H9 (cell line): ENCODE results near the gene BMPR1A. TPM values are rescaled to one million over a fixed set of nuclear protein-coding genes. Genes with fewer than 3 reads are reported as not detected.

Experiments
- DNase-seq: peaks from one replicate; pipeline ENCODE4 v3.0.0-alpha.2; 2017
- H2AFZ ChIP-seq: one replicate; pipeline ENCODE4 v1.6.1; 2013; ENCODE audit warnings: mild to moderate bottlenecking, low read length, control low read depth, moderate library complexity
- H2AK5ac ChIP-seq: 2 replicates; pipeline ENCODE4 v1.6.1; 2013; ENCODE audit warnings: low read length, control low read depth, mixed read lengths; ENCODE audit not compliant: insufficient read length
- H2BK120ac ChIP-seq: one replicate; pipeline ENCODE4 v1.6.1; 2013; ENCODE audit warnings: low read depth, mild to moderate bottlenecking, low read length, control low read depth, inconsistent platforms; ENCODE audit not compliant: poor library complexity, severe bottlenecking
- H2BK12ac ChIP-seq: 2 replicates; pipeline ENCODE4 v1.6.1; 2013; ENCODE audit warnings: low read length, control low read depth, mixed read lengths, low read depth; ENCODE audit not compliant: insufficient read length
- H2BK15ac ChIP-seq: 2 replicates; pipeline ENCODE4 v1.6.1; 2013; ENCODE audit warnings: low read depth, low read length, control low read depth
- H2BK20ac ChIP-seq: one replicate; pipeline ENCODE4 v1.6.1; 2013; ENCODE audit warnings: low read depth, mild to moderate bottlenecking, low read length, control low read depth, inconsistent platforms; ENCODE audit not compliant: poor library complexity, severe bottlenecking
- H2BK5ac ChIP-seq: 2 replicates; pipeline ENCODE4 v1.6.1; 2013; ENCODE audit warnings: low read length, control low read depth, mixed read lengths; ENCODE audit not compliant: insufficient read length
- H3K14ac ChIP-seq: 2 replicates; pipeline ENCODE4 v1.6.1; 2013; ENCODE audit warnings: low read length, control low read depth; ENCODE audit not compliant: insufficient read depth
- H3K18ac ChIP-seq: 2 replicates; pipeline ENCODE4 v1.6.1; 2013; ENCODE audit warnings: low read depth, mild to moderate bottlenecking, mixed read lengths, low read length, control low read depth; ENCODE audit not compliant: insufficient read length
- H3K23ac ChIP-seq: 2 replicates; pipeline ENCODE4 v1.6.1; 2013; ENCODE audit warnings: low read length, control low read depth, mixed read lengths, low read depth; ENCODE audit not compliant: insufficient read length
- H3K23me2 ChIP-seq: 2 replicates; pipeline ENCODE4 v1.6.1; 2013; ENCODE audit warnings: low read depth, mild to moderate bottlenecking, mixed read lengths, low read length, control low read depth; ENCODE audit not compliant: insufficient read length, poor library complexity, severe bottlenecking
- H3K27ac ChIP-seq: 2 replicates; pipeline ENCODE4 v1.5.1; 2013; ENCODE audit warnings: low read length, control low read depth, mixed read lengths, low read depth; ENCODE audit not compliant: insufficient read length
- H3K27me3 ChIP-seq: 2 replicates; pipeline ENCODE4 v1.6.1; 2013; ENCODE audit warnings: low read length, control low read depth, inconsistent platforms; ENCODE audit not compliant: insufficient read depth
- H3K4ac ChIP-seq: 2 replicates; pipeline ENCODE4 v1.6.1; 2013; ENCODE audit warnings: low read depth, mild to moderate bottlenecking, control low read depth, inconsistent platforms, low read length, moderate library complexity
- H3K4me1 ChIP-seq: 2 replicates; pipeline ENCODE4 v1.6.1; 2013; ENCODE audit warnings: low read length, control low read depth, inconsistent platforms; ENCODE audit not compliant: insufficient read depth
- H3K4me2 ChIP-seq: 2 replicates; pipeline ENCODE4 v1.6.1; 2013; ENCODE audit warnings: low read length, control low read depth, mixed read lengths; ENCODE audit not compliant: insufficient read length, insufficient read depth
- H3K56ac ChIP-seq: 2 replicates; pipeline ENCODE4 v1.6.1; 2013; ENCODE audit warnings: low read depth, mild to moderate bottlenecking, mixed read lengths, low read length, control low read depth; ENCODE audit not compliant: insufficient read length
- H3K79me1 ChIP-seq: 2 replicates; pipeline ENCODE4 v1.6.1; 2013; ENCODE audit warnings: low read depth, mild to moderate bottlenecking, moderate library complexity, low read length, control low read depth, inconsistent platforms; ENCODE audit not compliant: insufficient read depth, poor library complexity, severe bottlenecking
- H3K79me2 ChIP-seq: 2 replicates; pipeline ENCODE4 v1.6.1; 2013; ENCODE audit warnings: low read length, control low read depth, inconsistent platforms; ENCODE audit not compliant: insufficient read depth
- H3K9ac ChIP-seq: 2 replicates; pipeline ENCODE4 v1.6.1; 2013; ENCODE audit warnings: low read length, control low read depth, mixed read lengths; ENCODE audit not compliant: insufficient read length; ENCODE audit errors: extremely low read depth
- H3K9me3 ChIP-seq: one replicate; pipeline ENCODE4 v1.6.1; 2013; ENCODE audit warnings: low read depth, low read length, inconsistent platforms; ENCODE audit not compliant: control insufficient read depth
- H3T11ph ChIP-seq: one replicate; pipeline ENCODE4 v1.6.1; 2013; ENCODE audit warnings: mild to moderate bottlenecking, low read length, control low read depth, inconsistent platforms
- H4K20me1 ChIP-seq: one replicate; pipeline ENCODE4 v1.6.1; 2013; ENCODE audit not compliant: control insufficient read depth, insufficient read length, insufficient read depth
- H4K5ac ChIP-seq: 2 replicates; pipeline ENCODE4 v1.6.1; 2013; ENCODE audit warnings: low read depth, mild to moderate bottlenecking, mixed read lengths, low read length, control low read depth; ENCODE audit not compliant: insufficient read length
- H4K8ac ChIP-seq: replicated peaks from 2 replicates; pipeline ENCODE4 v1.6.1; 2013; ENCODE audit warnings: low read length, control low read depth, mixed read lengths, low read depth; ENCODE audit not compliant: insufficient read length
- H4K91ac ChIP-seq: 2 replicates; pipeline ENCODE4 v1.6.1; 2013; ENCODE audit warnings: low read depth, mild to moderate bottlenecking, moderate library complexity, mixed read lengths, low read length, control low read depth; ENCODE audit not compliant: insufficient read length
- H3K27ac Mint-ChIP-seq, 3 experiments: 2 replicates in 2 of 3; 3 replicates in 1 of 3; pipeline ENCODE4 v1.8.0; 2020 to 2021; ENCODE audit warnings: mixed read lengths in 3 of 3, mild to moderate bottlenecking in 1 of 3, moderate library complexity in 1 of 3
- H3K27me3 Mint-ChIP-seq: 2 replicates; pipeline ENCODE4 v1.8.0; 2021; ENCODE audit warnings: low read depth, mild to moderate bottlenecking, moderate library complexity, mixed read lengths
- H3K36me3 Mint-ChIP-seq, 3 experiments: 2 replicates in 2 of 3; 3 replicates in 1 of 3; pipeline ENCODE4 v1.8.0; 2020 to 2021; ENCODE audit warnings: low read depth in 3 of 3, mixed read lengths in 3 of 3; ENCODE audit not compliant: insufficient read depth in 1 of 3
- H3K4me1 Mint-ChIP-seq, 2 experiments: 2 replicates each; pipeline ENCODE4 v1.8.0; 2020; ENCODE audit warnings: mixed read lengths in 2 of 2
- H3K4me3 Mint-ChIP-seq, 2 experiments: 2 replicates in 1 of 2; 3 replicates in 1 of 2; pipeline ENCODE4 v1.8.0; 2020 to 2021; ENCODE audit warnings: mild to moderate bottlenecking in 2 of 2, mixed read lengths in 2 of 2, moderate library complexity in 1 of 2
- H3K9me3 Mint-ChIP-seq, 2 experiments: 2 replicates in 1 of 2; 3 replicates in 1 of 2; pipeline ENCODE4 v1.8.0; 2020; ENCODE audit warnings: mild to moderate bottlenecking in 2 of 2, mixed read lengths in 2 of 2, moderate library complexity in 1 of 2
- CTCF ChIP-seq: fragments of 200-600 bp; sonication (generic); conservative IDR thresholded peaks from 3 replicates; pipeline ENCODE4 v1.8.0; 2021; ENCODE audit warnings: antibody characterized with exemption, mild to moderate bottlenecking
- whole genome bisulfite sequencing: extraction: QIAGEN DNeasy Blood & Tissue Kit; methylation state at CpG from one replicate; pipeline ENCODE4 v1.1.7; 2013; ENCODE audit warnings: missing lambda C conversion rate, low lambda C conversion rate, mixed read lengths; ENCODE audit not compliant: insufficient read length; ENCODE audit errors: extremely low coverage; 5-methylcytosine and 5-hydroxymethylcytosine counted together
- total RNA-seq: library from RNA; stranded (reverse); gene quantifications from 2 replicates; pipeline ENCODE4 v1.2.1, GENCODE V29; 2021

The BMPR1A gene
- total RNA-seq, 1 experiment from 2014 or later = 138 TPM

GRCh38 chr10:86959737-86960002 is 203.3 kb downstream of the BMPR1A start:
- Histone ChIP-seq H3K56ac (no peak overlapping the region), H4K91ac (no peak overlapping the region), H2BK5ac (no peak overlapping the region), H3K23me2 (no peaks in the 10 kb centered on the region), H3K27ac (no peak overlapping the region), H4K20me1 (no peaks in the 10 kb centered on the region), H3K14ac (no peak overlapping the region), H2BK15ac (0 out of 2 replicates have a peak overlapping the region, but pooled peaks have one; percentile 56), H4K8ac (no peak overlapping the region), H3K23ac (no peak overlapping the region), H3K9me3 (no peaks in the 10 kb centered on the region), H3K4me1 (peaks cover 7% of the 10 kb centered on the region; the same call in 1 of the 2 replicates), H3K79me2 (no peaks in the 10 kb centered on the region), H2BK120ac (no peak overlapping the region), H4K5ac (no peak overlapping the region), H3K27me3 (no peaks in the 10 kb centered on the region), H3K4ac (no peak overlapping the region), H3K79me1 (no peaks in the 10 kb centered on the region), H2BK12ac (no peak overlapping the region), H2AFZ (no peak overlapping the region), H2AK5ac (no peak overlapping the region), H3K4me2 (no peak overlapping the region), H3T11ph (no peak overlapping the region), H3K9ac (no peak overlapping the region), H3K18ac (no peak overlapping the region), H2BK20ac (no peak overlapping the region)
- no CpG with 5 or more reads among the region's 2 CpGs for WGBS
- H3K4me1 Mint-ChIP-seq = peaks cover 35 to 41% of the 10 kb centered on the region in 2 experiments
- no peaks in the 10 kb centered on the region; the same call in 1 of the 2 replicates for H3K27me3 Mint-ChIP-seq
- DNase-seq = no peak
- no peak for TF ChIP-seq CTCF
- no peak overlapping the region; a peak in 1 of 7 replicates for H3K27ac Mint-ChIP-seq
- H3K4me3 Mint-ChIP-seq = no peak overlapping the region
- no peaks in the 10 kb centered on the region for H3K36me3 Mint-ChIP-seq
- H3K9me3 Mint-ChIP-seq = no peaks in the 10 kb centered on the region
